Muscle of arm (tissue), 14 donors: ENCODE measurements around the gene TTC19. TPM values are rescaled to one million over a fixed set of nuclear protein-coding genes. Genes with fewer than 3 reads are reported as not detected.

Experiments
- DNase-seq: peaks from one replicate; pipeline ENCODE4 v3.0.0-alpha.2; 2013
- long read RNA-seq, 11 donors: transcript quantifications; one replicate each; lab custom pipeline, GENCODE V29; 2026
- polyA plus RNA-seq, 12 donors: library from polyadenylated mRNA; unstranded; fragments of 120-200 nt; gene quantifications; one replicate each; pipeline ENCODE4 v1.2.1, GENCODE V29; 2013; ENCODE audit not compliant: insufficient read length in 12 of 12

Gene TTC19
- 10 to 100 TPM in 11 of 12 donors, not detected in 1; 13.0 to 37.8 (median 26.9) TPM for polyA plus RNA-seq
- long read RNA-seq, donor 1, transcript TTC19-201 (10 exons, 3,002 nt): major isoform, 9 of 122 reads
- long read RNA-seq, donor 1, partial matches to known transcripts: 109 of 122 reads
- long read RNA-seq, donor 1, other reads (novel, unspliced or antisense): 0 of 122 reads
- long read RNA-seq, donor 2, transcript TTC19-201 (10 exons, 3,002 nt): major isoform, 5 of 26 reads
- long read RNA-seq, donor 2, partial matches to known transcripts: 21 of 26 reads
- long read RNA-seq, donor 2, other reads (novel, unspliced or antisense): 0 of 26 reads
- long read RNA-seq, donor 3: 0 reads
- long read RNA-seq, donor 4, partial matches to known transcripts: 0 of 3 reads
- long read RNA-seq, donor 4, other reads (novel, unspliced or antisense): 0 of 3 reads
- long read RNA-seq, donor 5, transcript TTC19-201 (10 exons, 3,002 nt): major isoform, 8 of 10 reads
- long read RNA-seq, donor 5, partial matches to known transcripts: 0 of 10 reads
- long read RNA-seq, donor 5, other reads (novel, unspliced or antisense): 0 of 10 reads
- long read RNA-seq, donor 6, transcript TTC19-201 (10 exons, 3,002 nt): major isoform, 6 of 67 reads
- long read RNA-seq, donor 6, partial matches to known transcripts: 37 of 67 reads
- long read RNA-seq, donor 6, other reads (novel, unspliced or antisense): 23 of 67 reads
- long read RNA-seq, donor 7, partial matches to known transcripts: 40 of 45 reads
- long read RNA-seq, donor 7, other reads (novel, unspliced or antisense): 0 of 45 reads
- long read RNA-seq, donor 8, transcript TTC19-201 (10 exons, 3,002 nt): major isoform, 9 of 13 reads
- long read RNA-seq, donor 8, partial matches to known transcripts: 0 of 13 reads
- long read RNA-seq, donor 8, other reads (novel, unspliced or antisense): 0 of 13 reads
- long read RNA-seq, donor 9, partial matches to known transcripts: 0 of 3 reads
- long read RNA-seq, donor 9, other reads (novel, unspliced or antisense): 0 of 3 reads
- long read RNA-seq, donor 10, transcript TTC19-201 (10 exons, 3,002 nt): major isoform, 6 of 34 reads
- long read RNA-seq, donor 10, partial matches to known transcripts: 26 of 34 reads
- long read RNA-seq, donor 10, other reads (novel, unspliced or antisense): 0 of 34 reads
- long read RNA-seq, donor 11, transcript TTC19-201 (10 exons, 3,002 nt): major isoform, 6 of 6 reads
- long read RNA-seq, donor 11, partial matches to known transcripts: 0 of 6 reads
- long read RNA-seq, donor 11, other reads (novel, unspliced or antisense): 0 of 6 reads

DNA sequence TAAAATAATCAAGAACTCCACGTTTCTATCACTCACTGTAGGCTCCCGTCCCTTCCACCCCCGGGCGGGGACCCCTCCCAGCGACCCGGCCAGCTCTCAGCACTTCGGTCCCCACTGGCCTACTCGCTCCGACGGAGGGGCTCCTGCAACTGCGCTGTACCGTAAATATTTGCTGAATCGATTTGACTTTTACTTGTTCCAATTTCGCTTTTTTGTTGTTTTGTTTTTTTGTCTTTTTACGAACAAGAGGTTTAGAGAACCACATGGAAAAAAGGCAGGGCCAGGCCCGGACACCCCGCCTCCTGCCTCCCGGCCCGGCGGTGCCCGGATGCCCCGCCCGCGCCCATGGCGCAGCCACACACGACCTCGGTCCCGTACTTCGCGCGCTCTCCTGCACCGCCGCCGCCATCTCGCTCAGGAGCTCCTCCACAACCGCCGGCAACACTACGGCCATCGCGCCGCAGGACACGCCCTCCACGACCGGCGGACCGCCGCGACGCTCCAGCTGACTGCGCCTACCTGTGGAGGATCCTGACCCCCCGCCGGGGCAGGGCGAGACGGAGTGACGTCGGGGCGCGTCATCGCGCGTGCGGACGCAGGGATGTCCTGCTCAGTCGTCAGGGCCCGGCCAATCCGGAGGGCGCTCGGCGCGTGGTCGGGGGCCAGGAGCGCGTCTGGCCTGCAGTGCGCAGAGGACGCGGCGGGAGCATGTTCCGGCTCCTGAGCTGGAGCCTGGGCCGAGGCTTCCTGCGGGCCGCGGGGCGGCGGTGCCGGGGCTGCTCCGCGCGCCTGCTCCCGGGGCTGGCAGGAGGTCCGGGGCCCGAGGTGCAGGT, at the start of gene TTC19, which contains the start of gene ZSWIM7:
TTC19 (plus strand) TSS at position 684 of the 833 bp plus-strand sequence; CDS start at position 709, 25 bp downstream.
ZSWIM7 (minus strand) TSS at position 564 of the 833 bp plus-strand sequence; CDS start at position 454, 110 bp downstream.
- DNase-seq: peak; percentile 96

GRCh38 chr17:15951368-15952047, 48.1 kb upstream of the TTC19 start:
- no peak for DNase-seq

GRCh38 chr17:15952048-15952532, 47.5 kb upstream of the TTC19 start:
- no peak for DNase-seq

GRCh38 chr17:15952916-15953790, 46.5 kb upstream of the TTC19 start:
- DNase-seq: no peak

DNA sequence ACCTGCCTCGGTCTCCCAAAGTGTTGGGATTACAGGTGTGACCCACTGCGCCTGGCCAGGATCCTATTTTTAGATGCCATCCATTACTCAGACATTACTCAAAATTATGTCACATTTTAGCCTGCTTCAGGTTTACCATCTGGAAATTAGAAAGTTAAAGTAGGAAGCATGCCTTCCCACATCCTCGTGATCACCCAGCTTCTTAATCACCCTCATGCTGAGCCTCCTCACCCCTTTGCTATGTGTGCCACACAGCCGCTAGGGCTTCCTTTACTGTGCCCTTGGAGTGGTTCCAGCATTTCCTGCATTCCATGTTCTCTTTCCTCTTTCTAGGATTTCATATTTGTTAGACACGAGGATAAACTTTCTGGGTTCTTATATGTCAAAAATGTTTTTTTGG, 45.4 kb upstream of the TTC19 start:
- no peak for DNase-seq

DNA sequence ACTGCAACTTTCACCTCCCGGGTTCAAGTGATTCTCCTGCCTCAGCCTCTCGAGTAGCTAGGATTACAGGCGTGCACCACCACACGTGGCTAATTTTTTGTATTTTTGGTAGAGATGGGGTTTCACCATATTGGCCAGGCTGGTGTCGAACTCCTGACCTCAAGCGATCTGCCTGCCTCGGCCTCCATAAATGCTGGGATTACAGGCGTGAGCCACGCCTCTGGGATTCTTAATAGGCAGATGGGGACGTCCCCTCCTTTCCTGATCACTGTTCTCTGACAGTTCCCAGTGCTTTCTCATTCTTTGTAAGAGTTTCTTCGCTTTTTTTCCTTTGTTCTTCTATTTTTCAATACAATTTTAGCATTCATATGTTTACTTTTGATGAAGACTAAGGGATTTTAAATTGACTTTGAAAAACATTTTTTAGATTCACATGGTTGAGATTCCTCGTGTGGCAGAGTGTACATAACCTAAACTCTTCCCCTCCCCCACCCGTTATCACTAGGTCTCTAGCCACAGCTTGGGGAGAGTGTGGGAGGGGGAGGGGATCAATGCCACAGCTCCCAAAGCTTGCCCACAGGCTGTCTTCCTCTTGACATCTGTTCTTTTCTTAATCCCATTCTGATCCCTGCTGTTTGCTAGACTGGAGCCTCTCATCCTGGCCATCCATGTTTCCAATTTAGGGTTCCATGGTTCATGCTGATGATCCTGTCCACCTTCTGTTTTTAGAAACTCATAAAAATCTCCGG, 43.7 kb upstream of the TTC19 start:
- no peak for DNase-seq

- DNase-seq: no peak
Measured at GRCh38 chr17:15957206-15957605, 42.4 kb upstream of the TTC19 start.

GRCh38 chr17:15957608-15958307, 41.9 kb upstream of the TTC19 start:
- no peak for DNase-seq

GRCh38 chr17:15958484-15958854, 41.2 kb upstream of the TTC19 start:
- DNase-seq: no peak

- DNase-seq: no peak
Measured at GRCh38 chr17:15963670-15964110, 35.9 kb upstream of the TTC19 start.

GRCh38 chr17:15965528-15965927, 34.1 kb upstream of the TTC19 start:
- DNase-seq: no peak

GRCh38 chr17:15966183-15966878, 33.3 kb upstream of the TTC19 start:
- DNase-seq: no peak

DNA sequence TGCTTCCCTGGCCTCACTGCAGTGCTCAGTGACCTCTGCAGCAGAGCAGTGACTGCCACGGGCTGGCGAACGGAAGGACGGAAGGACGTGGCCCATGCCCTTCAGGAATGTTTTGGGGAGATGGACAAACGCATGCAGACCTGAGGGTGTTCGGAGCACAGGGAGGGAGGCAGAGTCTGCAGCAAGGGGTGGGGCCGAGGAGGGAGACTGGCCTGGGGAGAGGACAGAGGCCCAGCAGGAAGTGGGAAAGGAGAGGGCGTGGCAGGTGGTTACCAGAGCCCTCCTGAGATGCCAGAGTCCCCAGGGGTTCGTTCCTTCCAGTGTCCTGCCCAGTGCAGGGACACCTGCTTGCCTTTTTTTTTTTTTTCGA, 32.8 kb upstream of the TTC19 start:
- no peak for DNase-seq

DNA sequence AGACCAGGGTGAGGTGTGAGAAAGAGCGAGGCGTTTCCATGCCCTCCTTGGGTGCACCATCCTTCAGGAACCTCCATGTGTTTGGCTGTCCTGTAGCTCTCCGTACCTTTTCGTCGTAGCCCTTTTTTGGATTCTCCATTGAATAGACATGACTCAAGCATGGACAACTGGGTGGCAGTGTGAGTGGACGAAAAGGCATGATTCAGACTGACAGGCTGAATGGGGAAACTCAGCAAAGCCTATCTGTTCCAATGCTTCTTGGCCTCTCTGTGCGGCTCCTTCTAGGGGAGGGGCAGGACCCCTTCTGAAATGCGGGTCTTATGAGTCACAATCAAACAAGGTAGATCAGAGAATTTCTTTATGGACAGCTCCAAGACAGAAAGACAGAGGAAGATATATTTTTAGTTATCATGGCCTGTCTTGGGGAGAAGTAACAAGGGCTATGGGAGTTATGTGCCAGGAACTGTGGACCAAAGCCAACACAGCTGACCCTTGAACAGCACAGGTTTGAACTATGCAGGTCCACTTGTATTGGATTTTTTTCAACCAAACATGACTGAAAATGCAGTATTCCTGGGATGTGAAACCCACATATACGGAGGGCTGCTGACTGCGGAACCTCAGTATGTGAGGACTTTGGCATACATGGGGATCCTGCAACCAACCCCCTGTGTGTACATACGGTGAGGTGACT, 31.8 kb upstream of the TTC19 start:
- no peak for DNase-seq

- DNase-seq: no peak
Measured at GRCh38 chr17:15969463-15969862, 30.2 kb upstream of the TTC19 start.

DNA sequence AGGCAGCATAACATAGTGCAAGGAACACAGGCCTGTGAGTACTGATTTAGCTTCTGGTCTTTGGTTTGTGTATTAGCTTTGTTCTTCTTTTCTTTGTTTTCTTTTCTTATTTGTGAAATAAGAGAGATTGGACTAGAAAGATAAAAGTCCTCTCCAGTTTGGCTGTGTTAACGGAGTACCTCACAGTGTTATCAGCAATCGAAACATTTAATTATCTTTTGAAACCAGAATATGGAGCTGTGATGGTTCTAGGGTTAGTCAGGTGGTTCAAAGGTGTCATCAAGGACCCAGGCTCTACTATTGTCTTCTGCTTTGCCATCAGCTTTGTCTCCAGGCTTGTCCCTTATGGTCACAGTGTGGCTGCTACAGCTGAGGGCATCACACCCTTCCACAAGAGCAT, 29.1 kb upstream of the TTC19 start:
- no peak for DNase-seq
